GM18909 (cell line): ENCODE measurements around the gene OCA2.
"Not testable (repeated sequence)": the region's sequence is repeated elsewhere in the genome, so short reads cannot be mapped to it uniquely, and the experiment has no call there.

Experiments
- ATAC-seq: cut with Tn5 transposase; IDR thresholded peaks from one replicate; pipeline ENCODE4 v1.9.1; 2021; ENCODE audit warnings: mild to moderate bottlenecking; ENCODE audit not compliant: unreplicated experiment, poor library complexity

Gene OCA2

GRCh38 chr15:28121577-28121976 lies 22.5 kb upstream of the OCA2 start:
- not testable (repeated sequence) for ATAC-seq

GRCh38 chr15:28120359-28120640 lies 21.2 kb upstream of the OCA2 start:
- no peak for ATAC-seq

GRCh38 chr15:28118531-28118930 lies 19.4 kb upstream of the OCA2 start:
- no peak for ATAC-seq

GRCh38 chr15:28118083-28118482 lies 19.0 kb upstream of the OCA2 start:
- no peak for ATAC-seq

GRCh38 chr15:28117432-28117990 lies 18.4 kb upstream of the OCA2 start:
- no peak for ATAC-seq

GRCh38 chr15:28116521-28117431 lies 17.7 kb upstream of the OCA2 start:
- no peak for ATAC-seq

GRCh38 chr15:28115871-28116270 lies 16.8 kb upstream of the OCA2 start:
- ATAC-seq: no peak

GRCh38 chr15:28114721-28115622 lies 15.9 kb upstream of the OCA2 start:
- no peak for ATAC-seq

GRCh38 chr15:28114114-28114455 lies 15.0 kb upstream of the OCA2 start:
- no peak for ATAC-seq

- ATAC-seq: no peak
These were observed 14.4 kb upstream of the OCA2 start for GRCh38 chr15:28113394-28114113.

- no peak for ATAC-seq
These were observed 13.8 kb upstream of the OCA2 start for GRCh38 chr15:28112962-28113361.

- ATAC-seq: no peak
These were observed 13.1 kb upstream of the OCA2 start for GRCh38 chr15:28112101-28112760.

GRCh38 chr15:28111543-28111942 lies 12.4 kb upstream of the OCA2 start:
- no peak for ATAC-seq

- ATAC-seq: no peak
These were observed 11.4 kb upstream of the OCA2 start for GRCh38 chr15:28110481-28110881.

- ATAC-seq: no peak
These were observed 10.7 kb upstream of the OCA2 start for GRCh38 chr15:28109626-28110455.

GRCh38 chr15:28107904-28108275 lies 8.8 kb upstream of the OCA2 start:
- peak; percentile 6 for ATAC-seq

GRCh38 chr15:28107111-28107903 lies 8.2 kb upstream of the OCA2 start:
- ATAC-seq: peak; percentile 27

- peak; percentile 45 for ATAC-seq
These were observed 7.4 kb upstream of the OCA2 start for GRCh38 chr15:28106294-28107110.
